ENCODE results near the gene CADM1.
A peak's percentile ranks its signal among the peaks of the same experiment; 100 is the strongest.

The CADM1 gene

GRCh38 chr11:115244758-115245157, 259.5 kb downstream of the CADM1 start:
- peak; percentile 82 for DNase-seq (ENCODE audit: low spot score)

- no peak for DNase-seq (ENCODE audit: low spot score)
Observed at GRCh38 chr11:115244296-115244695, 259.9 kb downstream of the CADM1 start.

- DNase-seq (ENCODE audit: low spot score) = no peak
Observed at GRCh38 chr11:115242982-115243381, 261.2 kb downstream of the CADM1 start.

- DNase-seq (ENCODE audit: low spot score) = no peak
Observed at GRCh38 chr11:115241899-115242298, 262.3 kb downstream of the CADM1 start.

GRCh38 chr11:115238791-115239190, 265.4 kb downstream of the CADM1 start:
- DNase-seq (ENCODE audit: low spot score) = no peak

GRCh38 chr11:115238086-115238485, 266.1 kb downstream of the CADM1 start:
- no peak for DNase-seq (ENCODE audit: low spot score)

GRCh38 chr11:115237578-115237977, 266.6 kb downstream of the CADM1 start:
- DNase-seq (ENCODE audit: low spot score) = no peak

- no peak for DNase-seq (ENCODE audit: low spot score)
Observed at GRCh38 chr11:115234794-115235193, 269.4 kb downstream of the CADM1 start.

GRCh38 chr11:115226556-115226955, 277.7 kb downstream of the CADM1 start:
- DNase-seq (ENCODE audit: low spot score) = no peak

- no peak for DNase-seq (ENCODE audit: low spot score)
Observed at GRCh38 chr11:115224551-115224950, 279.7 kb downstream of the CADM1 start.

GRCh38 chr11:115222863-115223530, 281.2 kb downstream of the CADM1 start:
- no peak for DNase-seq (ENCODE audit: low spot score)

GRCh38 chr11:115222218-115222862, 281.9 kb downstream of the CADM1 start:
- DNase-seq (ENCODE audit: low spot score) = peak; percentile 72

GRCh38 chr11:115221461-115222069, 282.6 kb downstream of the CADM1 start:
- DNase-seq (ENCODE audit: low spot score) = no peak

GRCh38 chr11:115220911-115221310, 283.3 kb downstream of the CADM1 start:
- DNase-seq (ENCODE audit: low spot score) = no peak

- no peak for DNase-seq (ENCODE audit: low spot score)
Observed at GRCh38 chr11:115220423-115220822, 283.8 kb downstream of the CADM1 start.

- no peak for DNase-seq (ENCODE audit: low spot score)
Observed at GRCh38 chr11:115219376-115219775, 284.8 kb downstream of the CADM1 start.

- DNase-seq (ENCODE audit: low spot score) = no peak
Observed at GRCh38 chr11:115217726-115218311, 286.4 kb downstream of the CADM1 start.

GRCh38 chr11:115215694-115216617, 288.3 kb downstream of the CADM1 start:
- DNase-seq (ENCODE audit: low spot score) = no peak

- DNase-seq (ENCODE audit: low spot score) = no peak
Observed at GRCh38 chr11:115214644-115215234, 289.5 kb downstream of the CADM1 start.

GRCh38 chr11:115213007-115213406, 291.2 kb downstream of the CADM1 start:
- DNase-seq (ENCODE audit: low spot score) = no peak

GRCh38 chr11:115208808-115209259, 295.4 kb downstream of the CADM1 start:
- no peak for DNase-seq (ENCODE audit: low spot score)

All from Ammon's horn (tissue), 1 donor.